Heart left ventricle (tissue), 16 donors: ENCODE results near the gene TNIK. TPM values are rescaled to one million over a fixed set of nuclear protein-coding genes. Genes with fewer than 3 reads are reported as not detected.

Experiments
- ATAC-seq, 4 donors: fragments of 200-7000 bp; cut with Tn5 transposase; one replicate each; pipeline ENCODE4 v1.9.1; 2020 to 2022; ENCODE audit warnings: moderate library complexity in 4 of 4, mild to moderate bottlenecking in 3 of 4, moderate number of reproducible peaks in 1 of 4
- DNase-seq, 5 donors: peaks; one replicate each; pipeline ENCODE4 v3.0.0-alpha.2; 2020
- H3K27ac ChIP-seq, 12 donors: fragments of 200-600 bp; sonication (generic) in 4 of 12; one replicate each; pipeline versions ENCODE4 v1.5.0 to v1.8.0; 2016 to 2022; ENCODE audit warnings: mild to moderate bottlenecking in 2 of 12
- H3K27me3 ChIP-seq, 9 donors: fragments of 200-600 bp; sonication (generic) in 2 of 9; one replicate each; pipeline versions ENCODE4 v1.5.1 to v1.8.0; 2016 to 2022; ENCODE audit warnings: mild to moderate bottlenecking in 3 of 9
- H3K36me3 ChIP-seq, 9 donors: fragments of 200-600 bp; sonication (generic) in 2 of 9; one replicate each; pipeline versions ENCODE4 v1.5.0 to v1.8.0; 2018 to 2022; ENCODE audit warnings: mild to moderate bottlenecking in 2 of 9
- H3K4me1 ChIP-seq, 12 donors: fragments of 200-600 bp; sonication (generic) in 4 of 12; one replicate each; pipeline versions ENCODE4 v1.5.0 to v1.8.0; 2016 to 2022; ENCODE audit warnings: mild to moderate bottlenecking in 3 of 12
- H3K4me3 ChIP-seq, 12 donors: fragments of 200-600 bp; sonication (generic) in 4 of 12; one replicate each; pipeline versions ENCODE4 v1.5.0 to v1.8.0; 2017 to 2022; ENCODE audit warnings: mild to moderate bottlenecking in 9 of 12, moderate library complexity in 4 of 12
- H3K9me3 ChIP-seq, 12 donors: fragments of 200-600 bp; sonication (generic) in 4 of 12; one replicate each; pipeline versions ENCODE4 v1.5.0 to v1.8.0; 2016 to 2022; ENCODE audit warnings: mild to moderate bottlenecking in 1 of 12
- CTCF ChIP-seq, 12 donors: fragments of 200-600 bp; sonication (generic) in 4 of 12; IDR thresholded peaks; one replicate each; pipeline versions ENCODE4 v1.5.0 to v1.8.0; 2018 to 2022; ENCODE audit warnings: antibody characterized with exemption in 12 of 12, mild to moderate bottlenecking in 5 of 12
- POLR2A ChIP-seq, 2 donors: fragments of 450-650 bp; IDR thresholded peaks; one replicate each; pipeline ENCODE4 v1.6.1; 2017; ENCODE audit warnings: antibody characterized with exemption in 2 of 2, mild to moderate bottlenecking in 2 of 2, moderate library complexity in 2 of 2
- WGBS, 4 donors: extraction: QIAGEN DNeasy Blood & Tissue Kit in 2 of 4; methylation state at CpG; one replicate each; pipeline versions ENCODE4 v1.1.5 to v1.1.7; 2013 to 2018; 5-methylcytosine and 5-hydroxymethylcytosine counted together
- intact Hi-C, 10 donors: fragments of 100-400 bp; cut with DNase I; formaldehyde crosslinking; loops; one replicate each; pipeline versions ENCODE4 v1.11.1 to v1.14.2; 2022
- polyA plus RNA-seq, 2 donors: library from polyadenylated mRNA; stranded (reverse); fragments of 200-250 nt; gene quantifications; one replicate each; pipeline ENCODE4 v1.2.3, GENCODE V29; 2013
- total RNA-seq, 9 donors: library from RNA; depleted of rRNA in 2 of 9; stranded (reverse); fragments of >200 nt in 2 of 9; fragmentation: NEBNext Ultra II Directional in 3 of 9; extraction: Animal tissue kit (Norgen Biotek cat#: 25700) in 3 of 9; gene quantifications; one replicate each; pipeline versions ENCODE4 v1.1.0 to v1.2.4, GENCODE V29; 2016 to 2023
- donor health status: ischemic (EF 13 %, LVEDD 7.1; RV severe dilation, severe dysfunction).
- donor health status: healthy with polysubstance abuse.
- donor health status: DM: no; HTN: yes; CAD: no.
- donor health status: DM: no; HTN: no; CAD: no.
- donor health status: ischemic (EF 25% LVEDD 6.9; RV normal size, moderate dysfunction).
- donor health status: ischemic (EF 25% LVEDD 5.7; RV mildly dilated, moderate dysfunction).
- donor health status: healthy.
- donor health status: DM: yes; HTN: yes; CAD: no.
- donor health status: ischemic (EF 35%, LVEDD 5.7; RV mildly dilated, moderate dysfunction).
- donor health status: nonischemic (EF 11% LVEDD 7.7; RV severe dilation, severe dysfunction).
- donor health status: DM: yes; HTN: yes; CAD: no.
- donor health status: PGD.
- donor health status: ischemic (EF 29% LVEDD 5.4; RV normal size, mild dysfunction).
- donor health status: nonischemic (EF 23%, LVEDD 6.1; RV moderate dilation, normal function).

The TNIK gene
- total and polyA plus RNA-seq, 11 donors = 12.3 to 51.6 (median 32.4) TPM

DNA sequence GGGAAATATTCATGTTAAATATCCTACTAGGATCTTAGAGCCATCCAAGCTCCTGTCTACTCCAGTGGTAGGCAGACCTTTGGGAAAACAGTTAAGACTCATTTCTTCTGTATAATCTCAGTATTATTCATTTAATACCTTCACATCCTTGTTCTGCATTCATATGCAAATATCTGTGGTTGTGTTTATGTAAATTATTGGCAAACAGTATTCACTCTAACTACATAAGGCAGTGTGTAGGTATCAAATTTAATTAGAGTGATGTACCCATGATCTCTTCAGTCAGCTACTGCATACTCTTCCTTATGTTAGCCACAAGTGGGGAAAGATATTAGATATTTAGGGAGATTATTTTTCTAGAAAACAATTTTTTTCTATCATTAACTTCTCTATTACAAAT, 232.8 kb downstream of the TNIK start:
- intact Hi-C loops = no loop called here
- H3K36me3 ChIP-seq = peaks cover 0 to 5% (median 0%) of the 10 kb centered on the region in 9 donors
- no peak overlapping the region for H3K4me3 ChIP-seq
- no peak for TF ChIP-seq CTCF (IDR thresholded peaks at IDR 0.05)
- TF ChIP-seq POLR2A (IDR thresholded peaks at IDR 0.05) = no peak
- DNase-seq (no peak), ATAC-seq (no peak)
- no peak overlapping the region for H3K27ac ChIP-seq
- peaks cover 0 to 10% (median 6%) of the 10 kb centered on the region in 12 donors for H3K4me1 ChIP-seq
- H3K27me3 ChIP-seq = no peaks in the 10 kb centered on the region
- H3K9me3 ChIP-seq = peaks cover 0 to 9% (median 0%) of the 10 kb centered on the region in 12 donors

DNA sequence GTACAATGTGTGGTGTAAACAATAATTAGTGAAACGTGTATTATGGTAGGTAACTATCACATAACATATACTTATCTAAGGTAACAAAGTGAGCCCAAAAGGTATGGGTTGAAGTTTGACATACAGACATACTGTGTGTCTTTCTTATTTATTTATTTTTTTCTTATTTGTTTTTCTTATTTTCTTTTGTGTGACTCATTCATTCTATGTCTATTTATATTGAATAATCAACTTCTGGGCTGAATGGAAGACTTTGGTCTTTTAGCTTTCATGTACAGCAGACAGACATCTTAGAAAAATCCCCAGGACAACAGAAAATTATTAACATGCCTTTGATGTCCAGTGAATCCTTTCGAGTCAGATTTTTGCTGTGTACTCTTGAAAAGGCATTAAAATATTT, 233.4 kb downstream of the TNIK start:
- TF ChIP-seq CTCF (IDR thresholded peaks at IDR 0.05) (no peak), POLR2A (IDR thresholded peaks at IDR 0.05) (no peak)
- Histone ChIP-seq H3K27ac (no peak overlapping the region), H3K4me1 (peaks cover 0 to 14% (median 6%) of the 10 kb centered on the region in 12 donors), H3K4me3 (no peak overlapping the region), H3K27me3 (no peaks in the 10 kb centered on the region), H3K9me3 (peaks cover 0 to 9% (median 0%) of the 10 kb centered on the region in 12 donors), H3K36me3 (peaks cover 0 to 5% (median 0%) of the 10 kb centered on the region in 9 donors)
- no peak for ATAC-seq
- intact Hi-C loops = no loop called here
- DNase-seq = no peak
- WGBS, 4 donors = 86 to 93% (median 89%) methylated on average over 2 of the region's 2 CpGs

- H3K27me3 ChIP-seq = no peaks in the 10 kb centered on the region
- TF ChIP-seq CTCF (IDR thresholded peaks at IDR 0.05) (no peak), POLR2A (IDR thresholded peaks at IDR 0.05) (no peak)
- H3K36me3 ChIP-seq = peaks cover 0 to 5% (median 0%) of the 10 kb centered on the region in 9 donors
- 73 to 91% (median 82%) methylated on average over 1 of the region's 1 CpG for WGBS, 4 donors
- H3K27ac ChIP-seq = no peak overlapping the region
- no peak for ATAC-seq
- intact Hi-C loops = no loop called here
- H3K4me1 ChIP-seq = peaks cover 0 to 12% (median 1%) of the 10 kb centered on the region in 12 donors
- no peak overlapping the region for H3K4me3 ChIP-seq
- no peak for DNase-seq
- peaks cover 0 to 9% (median 0%) of the 10 kb centered on the region in 12 donors for H3K9me3 ChIP-seq
These were observed 234.5 kb downstream of the TNIK start for GRCh38 chr3:171225708-171226107.

- ATAC-seq = no peak
- peaks cover 0 to 9% (median 0%) of the 10 kb centered on the region in 12 donors for H3K9me3 ChIP-seq
- 71 to 82% (median 79%) methylated on average over 2 of the region's 2 CpGs for WGBS, 4 donors
These were observed 235.0 kb downstream of the TNIK start for GRCh38 chr3:171225165-171225564.

More at GRCh38 chr3:171225165-171225564, 235.0 kb downstream of the TNIK start:
- TF ChIP-seq CTCF (IDR thresholded peaks at IDR 0.05) = no peak
- TF ChIP-seq POLR2A (IDR thresholded peaks at IDR 0.05) = no peak
- no peak for DNase-seq
- Histone ChIP-seq H3K36me3 (peaks cover 0 to 5% (median 0%) of the 10 kb centered on the region in 9 donors), H3K27me3 (no peaks in the 10 kb centered on the region), H3K27ac (no peak overlapping the region), H3K4me3 (no peak overlapping the region), H3K4me1 (peaks cover 0 to 11% (median 0%) of the 10 kb centered on the region in 12 donors)
- intact Hi-C loops = no loop called here
